Brain microvascular endothelial cell (primary cell): ENCODE results near the gene EIF4E.
"Not testable (repeated sequence)": the region's sequence is repeated elsewhere in the genome, so short reads cannot be mapped to it uniquely, and the experiment has no call there.

ENCODE experiments used
- DNase-seq: peaks from one replicate; pipeline ENCODE4 v3.0.0-alpha.2; 2020
- H3K27ac ChIP-seq: fragments of 250-450 bp; sonication (Bioruptor Pico); 2 replicates; pipeline ENCODE4 v1.5.1; 2020; ENCODE audit warnings: mild to moderate bottlenecking, moderate library complexity
- H3K27me3 ChIP-seq: fragments of 250-450 bp; sonication (Bioruptor Pico); replicated peaks from 2 replicates; pipeline ENCODE4 v1.5.1; 2020; ENCODE audit warnings: mild to moderate bottlenecking
- H3K36me3 ChIP-seq: fragments of 250-450 bp; sonication (Bioruptor Pico); replicated peaks from 2 replicates; pipeline ENCODE4 v1.5.1; 2020; ENCODE audit warnings: mild to moderate bottlenecking
- H3K4me3 ChIP-seq: 2 replicates; pipeline ENCODE4 v1.5.1; 2011; ENCODE audit warnings: low read depth, mild to moderate bottlenecking, control low read depth, low read length, moderate library complexity
- CTCF ChIP-seq: IDR thresholded peaks from 2 replicates; pipeline ENCODE4 v1.5.1; 2011; ENCODE audit warnings: low read depth, mild to moderate bottlenecking, moderate library complexity, low read length, control low read depth, inconsistent platforms; ENCODE audit errors: missing control alignments
- in situ Hi-C: cut with HindIII; loops from 2 replicates; pipeline ENCODE4 v1.10.0; 2017; ENCODE audit warnings: low sequenced_read_pairs, low pct_ligation_motif_present

The EIF4E gene

GRCh38 chr4:98928131-98928504, 815 bp downstream of the EIF4E start:
- H3K4me3 ChIP-seq = peak overlapping the region; percentile 95
- H3K27ac ChIP-seq = peak overlapping the region; percentile 88
- no peaks in the 10 kb centered on the region for H3K36me3 ChIP-seq
- TF ChIP-seq CTCF = no peak
- DNase-seq = peak; percentile 81
- no peaks in the 10 kb centered on the region for H3K27me3 ChIP-seq
- in situ Hi-C loops = no loop called here

GRCh38 chr4:98926257-98926656, 2.7 kb downstream of the EIF4E start:
- H3K27ac ChIP-seq, H3K27me3 ChIP-seq, in situ Hi-C loops, DNase-seq, H3K4me3 ChIP-seq, H3K36me3 ChIP-seq: not testable (repeated sequence)

GRCh38 chr4:98921292-98921691, 7.6 kb downstream of the EIF4E start:
- Histone ChIP-seq H3K36me3 (peaks cover 5% of the 10 kb centered on the region), H3K27ac (no peak overlapping the region), H3K27me3 (no peaks in the 10 kb centered on the region), H3K4me3 (no peak overlapping the region)
- TF ChIP-seq CTCF = no peak
- DNase-seq = no peak
- in situ Hi-C loops = no loop called here

- H3K27me3 ChIP-seq = no peaks in the 10 kb centered on the region
- in situ Hi-C loops = no loop called here
- no peak overlapping the region for H3K27ac ChIP-seq
- peaks cover 5% of the 10 kb centered on the region for H3K36me3 ChIP-seq
- no peak overlapping the region for H3K4me3 ChIP-seq
- TF ChIP-seq CTCF = no peak
- no peak for DNase-seq
Observed at GRCh38 chr4:98919996-98920395, 8.9 kb downstream of the EIF4E start.

- H3K27ac ChIP-seq, DNase-seq, H3K4me3 ChIP-seq, in situ Hi-C loops, H3K27me3 ChIP-seq, H3K36me3 ChIP-seq: not testable (repeated sequence)
Observed at GRCh38 chr4:98910728-98911127, 18.2 kb downstream of the EIF4E start.

GRCh38 chr4:98909646-98910401, 19.1 kb downstream of the EIF4E start:
- no peaks in the 10 kb centered on the region for H3K36me3 ChIP-seq
- H3K27me3 ChIP-seq = no peaks in the 10 kb centered on the region
- in situ Hi-C loops = no loop called here
- no peak overlapping the region for H3K27ac ChIP-seq
- no peak overlapping the region for H3K4me3 ChIP-seq
- TF ChIP-seq CTCF = no peak
- no peak for DNase-seq

- no peak for DNase-seq
- Histone ChIP-seq H3K27me3 (no peaks in the 10 kb centered on the region), H3K27ac (no peak overlapping the region), H3K4me3 (no peak overlapping the region), H3K36me3 (no peaks in the 10 kb centered on the region)
- no peak for TF ChIP-seq CTCF
- in situ Hi-C loops = no loop called here
Observed at GRCh38 chr4:98908703-98909262, 20.1 kb downstream of the EIF4E start.
